Measurements from ENCODE around the gene EFHB.
"Not testable (repeated sequence)": the region's sequence is repeated elsewhere in the genome, so short reads cannot be mapped to it uniquely, and the experiment has no call there.

Gene EFHB

DNA sequence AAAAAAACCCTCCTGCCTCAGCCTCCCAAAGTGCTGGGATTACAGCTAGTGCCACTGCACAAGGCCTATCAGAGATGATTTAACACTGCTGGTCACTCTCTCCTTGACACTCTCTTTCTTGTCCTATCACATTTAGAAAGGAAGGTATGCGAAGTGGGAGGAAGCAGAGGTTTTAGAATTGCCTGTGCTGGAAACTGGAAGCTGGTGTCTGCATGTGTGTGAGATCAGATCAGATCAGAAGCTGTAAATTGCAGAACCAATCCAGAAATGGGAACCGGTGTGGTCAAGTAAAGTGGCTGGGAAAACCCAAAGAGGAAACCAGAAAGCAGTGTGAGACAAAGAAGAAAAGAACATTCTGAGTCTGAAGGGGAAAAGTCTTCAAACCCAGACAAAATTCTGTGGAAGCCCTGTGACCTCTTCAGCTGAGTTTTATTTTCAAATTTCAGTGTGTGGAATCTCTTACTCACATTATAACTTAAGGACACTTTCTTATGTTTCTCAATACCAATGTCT lies 2.8 kb downstream of the EFHB start:
- no peak for DNase-seq

- no peak for DNase-seq
Measured at GRCh38 chr3:19920401-19921080, 13.5 kb downstream of the EFHB start.

GRCh38 chr3:19917167-19917566 lies 16.9 kb downstream of the EFHB start:
- DNase-seq, result no peak

DNA sequence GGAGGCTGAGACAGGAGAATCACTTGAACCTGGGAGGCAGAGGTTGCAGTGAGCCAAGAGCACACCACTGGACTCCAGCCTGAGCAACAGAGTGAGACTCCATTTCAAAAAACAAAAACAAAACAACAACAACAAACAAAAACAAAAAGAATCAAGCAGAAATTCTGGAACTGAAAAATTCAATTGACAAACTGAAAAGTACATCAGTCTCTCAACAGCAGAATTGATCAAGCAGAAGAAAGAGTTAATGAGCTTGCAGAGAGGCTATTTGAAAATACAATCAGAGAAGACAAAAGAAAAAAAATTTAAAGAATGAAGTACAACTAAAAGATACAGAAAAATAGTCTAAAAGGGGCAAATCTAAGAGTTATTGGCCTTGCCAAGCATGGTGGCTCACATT lies 22.6 kb downstream of the EFHB start:
- DNase-seq, result no peak

- no peak for DNase-seq
Measured at GRCh38 chr3:19907523-19907922, 26.5 kb downstream of the EFHB start.

DNA sequence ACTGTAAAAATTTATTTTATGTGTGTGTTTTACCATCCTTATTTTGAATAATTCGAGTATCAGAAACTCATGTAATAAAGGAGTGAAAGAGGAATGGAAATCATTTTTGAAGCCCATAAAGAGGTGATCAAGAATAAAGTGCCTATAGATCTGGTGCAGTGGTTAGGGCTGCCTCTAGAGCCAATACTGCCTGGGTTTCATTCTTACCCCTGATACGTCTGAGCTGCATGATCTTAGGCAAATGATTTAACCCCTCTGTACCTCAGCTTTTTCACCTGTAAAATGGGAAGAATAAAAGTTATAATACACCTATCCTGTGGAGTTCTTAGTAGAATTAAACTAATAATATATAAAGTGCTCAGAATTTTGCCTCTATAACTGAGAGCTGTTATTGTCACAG lies 30.4 kb downstream of the EFHB start:
- DNase-seq, result no peak

DNA sequence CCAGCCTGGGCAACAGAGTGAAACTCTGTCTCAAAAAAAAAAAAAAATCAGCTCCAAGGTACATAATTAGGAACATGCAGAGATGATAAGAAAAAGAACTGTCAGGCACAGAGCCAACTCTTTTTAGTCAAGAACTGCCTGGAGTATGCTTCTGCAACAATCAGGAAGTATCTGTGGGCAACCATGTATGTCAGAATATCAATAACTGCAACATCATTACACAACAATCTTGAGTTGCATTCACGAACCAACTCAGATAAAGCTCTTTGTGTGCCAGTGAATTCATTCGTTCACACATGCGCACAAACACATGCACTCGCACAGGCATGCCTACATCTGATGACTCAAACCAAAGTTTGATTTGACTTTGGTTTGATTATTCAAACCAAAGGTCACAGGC lies 32.1 kb downstream of the EFHB start:
- DNase-seq, result no peak

GRCh38 chr3:19901337-19901736 lies 32.7 kb downstream of the EFHB start:
- no peak for DNase-seq

GRCh38 chr3:19899833-19900232 lies 34.2 kb downstream of the EFHB start:
- DNase-seq, result not testable (repeated sequence)

GRCh38 chr3:19899264-19899663 lies 34.8 kb downstream of the EFHB start:
- no peak for DNase-seq

DNA sequence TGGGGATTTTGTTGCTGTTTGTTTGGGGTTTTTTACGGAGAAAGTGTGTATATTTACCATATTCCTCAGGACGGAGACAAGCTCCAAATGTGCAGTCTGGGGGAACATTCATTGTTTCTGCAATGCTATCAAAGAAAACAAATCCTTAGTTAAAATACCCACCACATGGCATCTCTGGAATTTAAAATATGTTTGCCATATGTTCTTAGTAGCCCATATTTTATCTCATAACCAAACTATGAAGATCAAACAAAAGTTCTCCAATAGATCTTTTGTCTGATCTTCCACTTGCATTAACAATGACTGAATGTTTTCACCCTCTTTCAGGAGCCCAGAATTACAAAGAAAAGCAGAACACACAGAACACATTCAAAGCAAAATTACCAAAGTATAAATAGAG lies 35.3 kb downstream of the EFHB start:
- DNase-seq, result no peak

- DNase-seq, result no peak
Measured at GRCh38 chr3:19891740-19892139, 42.3 kb downstream of the EFHB start.

DNA sequence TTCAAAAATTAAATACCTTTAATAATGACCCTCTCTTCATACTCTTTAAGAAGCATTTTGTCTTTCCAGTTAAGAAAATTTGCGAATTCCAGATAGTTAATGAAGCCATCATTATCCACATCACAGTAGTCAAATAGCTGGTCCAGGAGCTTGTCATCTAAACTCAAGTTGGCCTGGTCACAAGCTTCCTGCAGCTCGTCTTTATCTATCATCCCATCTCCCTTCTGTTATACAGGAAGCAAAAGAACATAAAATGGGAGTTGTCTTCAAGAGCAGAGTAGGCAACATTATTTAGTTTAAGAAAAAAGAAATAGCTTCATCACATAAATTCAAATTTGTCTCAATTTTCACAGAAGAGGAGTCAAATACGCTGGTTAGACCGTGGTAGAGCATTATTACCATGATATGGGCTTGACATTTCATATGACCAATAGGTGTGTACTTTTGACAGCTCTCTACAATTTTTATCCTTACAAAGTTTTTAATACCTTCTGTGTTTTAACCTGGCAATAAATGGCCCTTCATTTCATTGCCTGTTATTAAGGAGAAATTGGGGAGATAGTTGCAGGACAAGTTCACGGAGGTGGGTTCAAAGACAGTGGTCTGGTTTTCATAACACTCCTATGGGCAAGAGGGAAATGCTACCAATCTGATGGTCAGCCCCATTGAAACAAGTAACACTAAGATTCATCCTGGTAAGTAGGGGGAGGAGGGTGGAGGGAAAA lies 45.4 kb downstream of the EFHB start:
- DNase-seq, result no peak

GRCh38 chr3:19887122-19887521 lies 46.9 kb downstream of the EFHB start:
- not testable (repeated sequence) for DNase-seq

DNA sequence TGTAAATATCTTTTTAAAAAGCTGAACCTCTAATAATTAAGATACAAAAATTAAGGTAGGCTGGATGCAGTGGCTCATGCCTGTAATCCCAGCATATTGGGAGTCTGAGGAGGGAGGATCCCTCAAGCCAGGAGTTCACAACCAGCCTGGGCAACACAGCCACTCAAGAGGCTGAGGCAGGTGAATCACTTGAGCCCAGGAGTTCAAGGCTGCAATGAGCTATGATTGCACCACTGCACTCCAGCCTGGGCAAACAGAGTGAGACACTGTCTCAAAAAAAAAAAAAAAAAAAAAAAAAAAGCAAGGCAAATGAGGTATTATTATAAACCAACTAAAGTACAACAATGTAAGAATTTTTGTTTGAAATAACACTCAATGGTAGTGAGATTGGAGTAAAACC lies 47.6 kb downstream of the EFHB start:
- DNase-seq, result no peak

DNA sequence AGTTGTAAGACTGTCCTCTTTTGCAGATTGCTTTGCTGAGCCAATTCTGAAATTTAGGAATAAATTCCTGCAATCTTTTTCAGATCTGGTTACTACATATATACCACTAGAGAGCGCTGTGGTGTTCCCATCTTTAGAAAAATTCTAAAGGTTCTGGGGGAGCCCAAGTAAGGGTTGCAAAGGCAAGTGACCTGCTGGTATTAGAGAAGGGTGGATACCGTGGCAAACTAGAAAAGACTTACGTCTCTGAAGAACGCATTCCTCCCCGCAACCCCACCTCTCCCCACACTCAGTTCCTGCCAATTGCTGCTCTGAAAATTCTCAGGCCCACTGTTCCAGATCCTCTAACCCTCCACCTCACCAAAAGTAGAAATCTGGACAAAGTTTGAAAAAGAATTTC lies 48.5 kb downstream of the EFHB start:
- DNase-seq, result peak in 1 of 2 experiments; percentile 4

- no peak for DNase-seq
Measured at GRCh38 chr3:19881852-19882251, 52.2 kb downstream of the EFHB start.

- DNase-seq, result no peak
Measured at GRCh38 chr3:19881036-19881435, 53.0 kb downstream of the EFHB start.

DNA sequence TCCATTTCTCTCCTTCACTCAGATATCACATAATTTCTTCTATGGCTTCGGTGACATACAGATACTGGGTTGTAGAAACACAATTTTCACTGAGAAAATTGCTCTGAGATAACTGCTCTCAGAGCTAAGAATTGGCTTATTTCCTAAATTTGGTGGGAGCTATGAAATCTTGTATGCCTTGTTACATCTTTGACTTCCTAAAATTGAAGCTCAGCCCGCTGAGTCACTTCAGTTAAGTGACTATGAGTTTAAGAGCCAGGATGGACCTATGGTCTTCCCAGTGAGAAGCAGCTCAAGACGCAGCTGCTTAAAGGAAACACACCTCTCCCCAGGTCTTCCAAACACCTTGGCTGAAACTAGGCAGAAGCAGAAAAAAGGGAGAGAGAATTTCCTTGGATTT lies 56.4 kb downstream of the EFHB start:
- no peak for DNase-seq

- DNase-seq, result peak; percentile 13 to 37
Measured at GRCh38 chr3:19866751-19867347, 67.2 kb downstream of the EFHB start.

DNA sequence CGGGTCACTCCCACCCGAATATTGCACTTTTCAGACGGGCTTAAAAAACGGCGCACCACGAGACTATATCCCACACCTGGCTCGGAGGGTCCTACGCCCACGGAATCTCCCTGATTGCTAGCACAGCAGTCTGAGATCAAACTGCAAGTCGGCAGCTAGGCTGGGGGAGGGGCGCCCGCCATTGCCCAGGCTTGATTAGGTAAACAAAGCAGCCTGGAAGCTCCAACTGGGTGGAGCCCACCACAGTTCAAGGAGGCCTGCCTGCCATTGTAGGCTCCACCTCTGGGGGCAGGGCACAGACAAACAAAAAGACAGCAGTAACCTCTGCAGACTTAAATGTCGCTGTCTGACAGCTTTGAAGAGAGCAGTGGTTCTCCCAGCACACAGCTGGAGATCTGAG lies 78.7 kb downstream of the EFHB start:
- DNase-seq, result not testable (repeated sequence)

DNA sequence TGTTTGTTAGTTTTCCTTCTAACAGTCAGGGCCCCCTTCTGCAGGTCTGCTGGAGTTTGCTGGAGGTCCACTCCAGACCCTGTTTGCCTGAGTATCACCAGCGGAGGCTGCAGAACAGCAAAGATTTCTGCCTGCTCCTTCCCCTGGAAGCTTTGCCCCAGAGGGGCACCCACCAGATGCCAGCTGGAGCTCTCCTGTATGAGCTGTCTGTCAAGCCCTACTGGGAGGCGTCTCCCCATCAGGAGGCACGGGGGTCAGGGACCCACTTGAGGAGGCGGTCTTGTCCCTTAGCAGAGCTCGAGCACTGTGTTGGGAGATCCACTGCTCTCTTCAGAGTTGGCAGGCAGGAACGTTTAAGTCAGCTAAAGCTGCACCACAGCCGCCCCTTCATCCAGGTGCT lies 87.4 kb downstream of the EFHB start:
- DNase-seq, result not testable (repeated sequence)

All from NCI-H2081 (cell line).